Astrocyte (in vitro differentiated cells and primary cell): Measurements from ENCODE around the gene PML. TPM values are rescaled to one million over a fixed set of nuclear protein-coding genes. Genes with fewer than 3 reads are reported as not detected.

Experiments
- DNase-seq: peaks from one replicate; pipeline ENCODE4 v3.0.0-alpha.2; 2010; ENCODE audit warnings: low read depth
- FAIRE-seq: peaks from 2 replicates; lab custom pipeline; 2011; peaks lifted over from hg19 to GRCh38; lab: Jason Lieb, UNC
- H2AFZ ChIP-seq: 2 replicates; pipeline ENCODE4 v1.6.0; 2012; ENCODE audit warnings: low read depth, low read length, inconsistent platforms
- H3K27ac ChIP-seq: 2 replicates; pipeline ENCODE4 v1.5.1; 2011; ENCODE audit warnings: low read depth, low read length, inconsistent platforms
- H3K27me3 ChIP-seq: 2 replicates; pipeline ENCODE4 v1.6.0; 2011; ENCODE audit warnings: low read length, inconsistent platforms; ENCODE audit not compliant: insufficient read depth
- H3K36me3 ChIP-seq: 2 replicates; pipeline ENCODE4 v1.5.1; 2011; ENCODE audit warnings: low read length, inconsistent platforms; ENCODE audit not compliant: insufficient read depth
- H3K4me1 ChIP-seq: 2 replicates; pipeline ENCODE4 v1.5.1; 2011; ENCODE audit warnings: low read length, inconsistent platforms; ENCODE audit not compliant: insufficient read depth
- H3K4me2 ChIP-seq: 2 replicates; pipeline ENCODE4 v1.6.0; 2012; ENCODE audit warnings: low read length, inconsistent platforms
- H3K4me3 ChIP-seq: 2 replicates; pipeline ENCODE4 v1.5.1; 2011; ENCODE audit warnings: low read depth, mild to moderate bottlenecking, low read length, inconsistent platforms; ENCODE audit not compliant: insufficient read depth
- H3K79me2 ChIP-seq: 2 replicates; pipeline ENCODE4 v1.6.0; 2012; ENCODE audit warnings: mild to moderate bottlenecking, low read length, inconsistent platforms; ENCODE audit not compliant: insufficient read depth
- H3K9ac ChIP-seq: 2 replicates; pipeline ENCODE4 v1.6.0; 2012; ENCODE audit warnings: mild to moderate bottlenecking, low read length, inconsistent platforms
- H3K9me3 ChIP-seq: 2 replicates; pipeline ENCODE4 v1.5.1; 2012; ENCODE audit warnings: low read depth, mild to moderate bottlenecking, low read length, inconsistent platforms; ENCODE audit not compliant: insufficient read depth
- H4K20me1 ChIP-seq: 2 replicates; pipeline ENCODE4 v1.6.0; 2012; ENCODE audit warnings: low read length, inconsistent platforms; ENCODE audit not compliant: insufficient read depth
- H3K27ac Mint-ChIP-seq: one replicate; pipeline ENCODE4 v1.8.0; 2021; ENCODE audit warnings: mild to moderate bottlenecking, mixed read lengths; ENCODE audit not compliant: unreplicated experiment
- H3K27me3 Mint-ChIP-seq: one replicate; pipeline ENCODE4 v1.8.0; 2021; ENCODE audit warnings: low read depth, mixed read lengths; ENCODE audit not compliant: unreplicated experiment
- H3K36me3 Mint-ChIP-seq: one replicate; pipeline ENCODE4 v1.8.0; 2021; ENCODE audit warnings: low read depth, mixed read lengths; ENCODE audit not compliant: unreplicated experiment
- H3K4me1 Mint-ChIP-seq: one replicate; pipeline ENCODE4 v1.8.0; 2021; ENCODE audit warnings: low read depth, mixed read lengths; ENCODE audit not compliant: unreplicated experiment
- H3K4me3 Mint-ChIP-seq: one replicate; pipeline ENCODE4 v1.8.0; 2021; ENCODE audit warnings: mild to moderate bottlenecking, moderate library complexity, mixed read lengths; ENCODE audit not compliant: unreplicated experiment
- H3K9me3 Mint-ChIP-seq: one replicate; pipeline ENCODE4 v1.8.0; 2021; ENCODE audit warnings: mild to moderate bottlenecking, mixed read lengths; ENCODE audit not compliant: unreplicated experiment
- EZH2 ChIP-seq: IDR thresholded peaks from 2 replicates; pipeline ENCODE4 v1.6.1; 2012; ENCODE audit warnings: mild to moderate bottlenecking, low read length, inconsistent platforms; ENCODE audit not compliant: insufficient read depth
- total RNA-seq: library from RNA; stranded (reverse); gene quantifications from 2 replicates; pipeline ENCODE4 v1.2.1, GENCODE V29; 2021
- TF ChIP-seq, protein P1 (sequence below): IDR thresholded peaks from 2 replicates; pipeline ENCODE4 v1.5.1; 2011; ENCODE audit warnings: low read depth, mild to moderate bottlenecking, inconsistent platforms, low read length, moderate library complexity; ENCODE audit not compliant: insufficient read depth

Gene PML
- total RNA-seq, 1 donor from 2014 or later: 116 TPM

DNA sequence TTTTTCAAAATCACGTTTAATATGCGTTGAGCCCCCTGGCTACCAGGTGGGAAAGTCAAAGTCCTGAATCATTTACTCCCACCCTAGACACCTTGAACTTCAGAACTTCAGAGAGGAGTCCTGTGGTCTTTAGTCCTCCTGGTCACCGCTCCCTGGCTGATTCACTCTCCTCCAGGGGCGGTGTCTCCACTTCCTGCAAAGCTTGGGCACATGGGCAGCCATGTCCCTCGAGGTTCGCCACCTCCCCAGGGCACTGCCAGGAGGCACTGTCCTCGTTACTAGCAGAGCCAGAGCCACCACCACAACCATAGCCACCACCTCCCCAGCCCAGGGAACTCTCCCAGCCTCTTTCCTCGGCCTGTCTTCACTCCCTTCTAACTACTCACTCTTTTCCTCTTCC, 37.2 kb upstream of the PML start:
- Mint-ChIP-seq H3K36me3 (peaks cover 6% of the 10 kb centered on the region), H3K4me3 (no peak overlapping the region), H3K4me1 (peaks cover 46% of the 10 kb centered on the region), H3K27me3 (peaks cover 4% of the 10 kb centered on the region), H3K27ac (peak overlapping the region; percentile 81), H3K9me3 (no peaks in the 10 kb centered on the region)
- peak overlapping the region; percentile 66 for H3K4me2 ChIP-seq
- H3K27me3 ChIP-seq: no peaks in the 10 kb centered on the region
- peaks cover 32% of the 10 kb centered on the region for H3K4me1 ChIP-seq
- H3K9ac ChIP-seq: no peak overlapping the region
- no peaks in the 10 kb centered on the region for H3K9me3 ChIP-seq
- peaks cover 8% of the 10 kb centered on the region for H3K36me3 ChIP-seq
- TF ChIP-seq, protein P1, sequence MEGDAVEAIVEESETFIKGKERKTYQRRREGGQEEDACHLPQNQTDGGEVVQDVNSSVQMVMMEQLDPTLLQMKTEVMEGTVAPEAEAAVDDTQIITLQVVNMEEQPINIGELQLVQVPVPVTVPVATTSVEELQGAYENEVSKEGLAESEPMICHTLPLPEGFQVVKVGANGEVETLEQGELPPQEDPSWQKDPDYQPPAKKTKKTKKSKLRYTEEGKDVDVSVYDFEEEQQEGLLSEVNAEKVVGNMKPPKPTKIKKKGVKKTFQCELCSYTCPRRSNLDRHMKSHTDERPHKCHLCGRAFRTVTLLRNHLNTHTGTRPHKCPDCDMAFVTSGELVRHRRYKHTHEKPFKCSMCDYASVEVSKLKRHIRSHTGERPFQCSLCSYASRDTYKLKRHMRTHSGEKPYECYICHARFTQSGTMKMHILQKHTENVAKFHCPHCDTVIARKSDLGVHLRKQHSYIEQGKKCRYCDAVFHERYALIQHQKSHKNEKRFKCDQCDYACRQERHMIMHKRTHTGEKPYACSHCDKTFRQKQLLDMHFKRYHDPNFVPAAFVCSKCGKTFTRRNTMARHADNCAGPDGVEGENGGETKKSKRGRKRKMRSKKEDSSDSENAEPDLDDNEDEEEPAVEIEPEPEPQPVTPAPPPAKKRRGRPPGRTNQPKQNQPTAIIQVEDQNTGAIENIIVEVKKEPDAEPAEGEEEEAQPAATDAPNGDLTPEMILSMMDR: no peak
- no peak for TF ChIP-seq EZH2
- no peak overlapping the region for H2AFZ ChIP-seq
- H3K4me3 ChIP-seq: no peak overlapping the region
- DNase-seq: no peak
- no peak for FAIRE-seq
- no peaks in the 10 kb centered on the region for H4K20me1 ChIP-seq
- H3K79me2 ChIP-seq: no peaks in the 10 kb centered on the region
- peak overlapping the region; percentile 76 for H3K27ac ChIP-seq

DNA sequence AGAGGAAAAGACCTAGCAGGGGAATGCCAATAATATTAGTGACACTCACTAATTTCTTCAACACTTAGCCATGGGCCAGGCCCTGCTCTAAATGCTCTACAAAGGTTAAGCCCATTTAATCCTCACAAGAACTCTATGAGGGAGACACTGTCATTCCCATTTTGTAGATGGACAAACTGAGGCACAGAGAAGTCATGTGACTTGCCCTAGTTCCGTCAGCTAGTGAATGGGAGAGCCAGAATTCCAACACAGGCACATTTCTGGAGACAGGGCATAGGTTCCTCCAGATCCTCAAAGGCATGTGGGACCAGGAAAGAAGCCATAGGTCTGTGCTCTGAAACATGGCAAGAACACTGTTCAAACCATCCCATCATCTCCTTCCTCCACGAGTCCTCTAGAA, 36.7 kb upstream of the PML start:
- FAIRE-seq (no peak), DNase-seq (no peak)
- no peak overlapping the region for H2AFZ ChIP-seq
- H3K36me3 ChIP-seq: peaks cover 3% of the 10 kb centered on the region
- H3K27me3 ChIP-seq: no peaks in the 10 kb centered on the region
- H3K4me3 ChIP-seq: no peak overlapping the region
- H3K27ac ChIP-seq: no peak overlapping the region
- Mint-ChIP-seq H3K4me3 (no peak overlapping the region), H3K27ac (no peak overlapping the region), H3K9me3 (no peaks in the 10 kb centered on the region), H3K4me1 (peaks cover 43% of the 10 kb centered on the region), H3K27me3 (peaks cover 4% of the 10 kb centered on the region), H3K36me3 (peaks cover 3% of the 10 kb centered on the region)
- no peaks in the 10 kb centered on the region for H4K20me1 ChIP-seq
- peaks cover 32% of the 10 kb centered on the region for H3K4me1 ChIP-seq
- no peaks in the 10 kb centered on the region for H3K79me2 ChIP-seq
- H3K9ac ChIP-seq: no peak overlapping the region
- no peaks in the 10 kb centered on the region for H3K9me3 ChIP-seq
- TF ChIP-seq, protein P1: no peak
- no peak for TF ChIP-seq EZH2
- no peak overlapping the region for H3K4me2 ChIP-seq

DNA sequence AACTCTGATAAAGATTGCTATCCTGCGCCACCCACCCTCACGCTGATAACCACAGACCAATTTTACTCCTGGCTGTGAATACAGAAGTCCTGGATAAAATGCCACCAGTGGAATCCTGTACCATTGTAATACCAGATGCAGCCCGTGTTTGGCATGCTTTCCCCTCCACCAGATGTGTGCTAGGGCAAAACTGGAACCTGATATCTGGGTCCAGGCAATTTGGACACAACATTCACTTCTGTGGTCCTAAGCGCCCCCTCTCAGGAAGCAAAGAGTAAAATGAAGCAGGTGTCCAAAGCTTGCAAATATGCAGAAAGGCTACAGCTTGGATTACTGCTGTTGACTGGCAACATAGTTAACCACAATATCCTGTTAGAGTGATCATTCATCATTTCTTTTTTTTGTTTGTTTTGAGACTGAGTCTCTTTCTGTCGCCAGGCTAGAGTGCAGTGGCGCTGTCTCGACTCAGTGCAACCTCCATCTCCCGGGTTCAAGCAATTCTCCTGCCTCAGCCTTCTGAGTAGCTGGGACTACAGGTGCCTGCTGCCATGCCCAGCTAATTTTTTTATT, 35.4 kb upstream of the PML start:
- no peaks in the 10 kb centered on the region for H4K20me1 ChIP-seq
- no peak overlapping the region for H3K27ac Mint-ChIP-seq
- no peaks in the 10 kb centered on the region for H3K36me3 ChIP-seq
- no peak overlapping the region for H2AFZ ChIP-seq
- no peaks in the 10 kb centered on the region for H3K27me3 ChIP-seq
- peaks cover 33% of the 10 kb centered on the region for H3K4me1 Mint-ChIP-seq
- DNase-seq (no peak), FAIRE-seq (no peak)
- no peaks in the 10 kb centered on the region for H3K79me2 ChIP-seq
- no peak for TF ChIP-seq EZH2
- TF ChIP-seq, protein P1: no peak
- H3K4me3 Mint-ChIP-seq: no peak overlapping the region
- H3K4me2 ChIP-seq: peak overlapping the region; percentile 33
- H3K36me3 Mint-ChIP-seq: no peaks in the 10 kb centered on the region
- H3K9me3 Mint-ChIP-seq: no peaks in the 10 kb centered on the region
- H3K27ac ChIP-seq: no peak overlapping the region
- peaks cover 32% of the 10 kb centered on the region for H3K4me1 ChIP-seq
- no peak overlapping the region for H3K9ac ChIP-seq
- no peaks in the 10 kb centered on the region for H3K9me3 ChIP-seq
- no peak overlapping the region for H3K4me3 ChIP-seq
- peaks cover 4% of the 10 kb centered on the region for H3K27me3 Mint-ChIP-seq
